Measurements from ENCODE around the gene VCL.

Gene VCL

GRCh38 chr10:73967022-73967429, 30.9 kb upstream of the VCL start:
- no peak for DNase-seq (ENCODE audit: low read depth)
- no peak overlapping the region for H3K4me3 ChIP-seq (ENCODE audit: low read depth, low read length)
- TF ChIP-seq, protein P1, sequence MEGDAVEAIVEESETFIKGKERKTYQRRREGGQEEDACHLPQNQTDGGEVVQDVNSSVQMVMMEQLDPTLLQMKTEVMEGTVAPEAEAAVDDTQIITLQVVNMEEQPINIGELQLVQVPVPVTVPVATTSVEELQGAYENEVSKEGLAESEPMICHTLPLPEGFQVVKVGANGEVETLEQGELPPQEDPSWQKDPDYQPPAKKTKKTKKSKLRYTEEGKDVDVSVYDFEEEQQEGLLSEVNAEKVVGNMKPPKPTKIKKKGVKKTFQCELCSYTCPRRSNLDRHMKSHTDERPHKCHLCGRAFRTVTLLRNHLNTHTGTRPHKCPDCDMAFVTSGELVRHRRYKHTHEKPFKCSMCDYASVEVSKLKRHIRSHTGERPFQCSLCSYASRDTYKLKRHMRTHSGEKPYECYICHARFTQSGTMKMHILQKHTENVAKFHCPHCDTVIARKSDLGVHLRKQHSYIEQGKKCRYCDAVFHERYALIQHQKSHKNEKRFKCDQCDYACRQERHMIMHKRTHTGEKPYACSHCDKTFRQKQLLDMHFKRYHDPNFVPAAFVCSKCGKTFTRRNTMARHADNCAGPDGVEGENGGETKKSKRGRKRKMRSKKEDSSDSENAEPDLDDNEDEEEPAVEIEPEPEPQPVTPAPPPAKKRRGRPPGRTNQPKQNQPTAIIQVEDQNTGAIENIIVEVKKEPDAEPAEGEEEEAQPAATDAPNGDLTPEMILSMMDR (IDR thresholded peaks at IDR 0.05; ENCODE audit: insufficient read depth, low read depth, low read length, missing control alignments): no peak

- TF ChIP-seq, protein P1 (IDR thresholded peaks at IDR 0.05; ENCODE audit: insufficient read depth, low read depth, low read length, missing control alignments): no peak
- no peak overlapping the region for H3K4me3 ChIP-seq (ENCODE audit: low read depth, low read length)
- no peak for DNase-seq (ENCODE audit: low read depth)
Observed at GRCh38 chr10:73967544-73967943, 30.4 kb upstream of the VCL start.

DNA sequence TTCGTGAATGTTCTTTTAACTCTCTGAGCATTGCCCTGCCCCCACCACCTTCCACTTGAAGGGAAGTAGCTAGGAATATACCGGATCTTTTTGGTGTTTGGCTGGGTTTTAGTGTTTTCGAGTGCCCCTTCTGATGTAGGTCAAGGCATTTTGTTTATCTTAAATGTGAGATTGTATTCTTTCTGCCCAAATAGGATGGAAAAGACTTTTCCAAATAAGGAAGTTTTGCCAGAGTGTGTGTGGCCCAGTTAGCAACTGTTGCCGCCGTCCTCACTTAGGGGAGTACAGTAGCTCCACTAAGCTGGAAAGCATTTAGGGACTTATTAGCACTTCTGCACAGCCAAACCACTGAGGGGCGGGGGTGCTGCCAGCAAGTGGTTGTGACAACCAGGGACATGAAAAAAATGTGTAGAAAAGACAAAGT, 29.8 kb upstream of the VCL start:
- no peak overlapping the region for H3K4me3 ChIP-seq (ENCODE audit: low read depth, low read length)
- no peak for DNase-seq (ENCODE audit: low read depth)
- TF ChIP-seq, protein P1 (IDR thresholded peaks at IDR 0.05; ENCODE audit: insufficient read depth, low read depth, low read length, missing control alignments): no peak

GRCh38 chr10:73969224-73969841, 28.6 kb upstream of the VCL start:
- no peak for DNase-seq (ENCODE audit: low read depth)
- no peak overlapping the region for H3K4me3 ChIP-seq (ENCODE audit: low read depth, low read length)
- TF ChIP-seq, protein P1 (IDR thresholded peaks at IDR 0.05; ENCODE audit: insufficient read depth, low read depth, low read length, missing control alignments): no peak

DNA sequence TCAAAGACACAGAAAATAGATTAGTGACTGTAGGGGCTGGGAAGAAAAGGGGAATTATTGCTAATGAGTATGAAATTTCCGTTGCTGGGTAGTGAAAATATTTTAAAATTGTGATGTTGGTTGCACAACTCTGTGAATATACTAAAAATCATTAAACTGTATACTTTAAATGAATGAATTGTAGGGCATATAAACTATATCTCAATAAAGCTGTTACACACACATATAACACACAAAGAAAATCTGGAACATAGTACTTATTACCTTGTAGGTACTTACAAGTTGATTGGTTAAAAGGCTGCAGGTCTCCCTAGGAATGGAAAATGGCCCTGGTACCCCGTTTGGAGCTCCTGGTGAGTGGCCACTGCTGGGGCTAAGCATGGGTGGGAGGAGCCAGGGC, 27.1 kb upstream of the VCL start:
- TF ChIP-seq, protein P1 (IDR thresholded peaks at IDR 0.05; ENCODE audit: insufficient read depth, low read depth, low read length, missing control alignments): no peak
- no peak overlapping the region for H3K4me3 ChIP-seq (ENCODE audit: low read depth, low read length)
- DNase-seq (ENCODE audit: low read depth): no peak

GRCh38 chr10:73971636-73972354, 26.1 kb upstream of the VCL start:
- H3K4me3 ChIP-seq (ENCODE audit: low read depth, low read length): no peak overlapping the region
- no peak for DNase-seq (ENCODE audit: low read depth)
- TF ChIP-seq, protein P1 (IDR thresholded peaks at IDR 0.05; ENCODE audit: insufficient read depth, low read depth, low read length, missing control alignments): no peak

Data from GM12865 (cell line).